IPS-15b (cell line): Measurements from ENCODE around the gene GNLY.

Source experiments
- H3K27me3 ChIP-seq: one replicate; pipeline ENCODE4 v1.6.1; 2013; ENCODE audit warnings: low read length; ENCODE audit not compliant: control insufficient read depth, insufficient read depth
- H3K36me3 ChIP-seq: one replicate; pipeline ENCODE4 v1.6.1; 2013; ENCODE audit warnings: low read length; ENCODE audit not compliant: control insufficient read depth, insufficient read depth
- H3K4me1 ChIP-seq: one replicate; pipeline ENCODE4 v1.6.1; 2013; ENCODE audit warnings: mild to moderate bottlenecking, low read length; ENCODE audit not compliant: control insufficient read depth, insufficient read depth
- H3K4me3 ChIP-seq: one replicate; pipeline ENCODE4 v1.5.1; 2013; ENCODE audit warnings: low read depth, low read length
- H3K9ac ChIP-seq: one replicate; pipeline ENCODE4 v1.6.1; 2013; ENCODE audit warnings: low read depth, mild to moderate bottlenecking, low read length
- H3K9me3 ChIP-seq: one replicate; pipeline ENCODE4 v1.6.1; 2013; ENCODE audit warnings: mild to moderate bottlenecking, low read length; ENCODE audit not compliant: control insufficient read depth, insufficient read depth

GNLY gene

DNA sequence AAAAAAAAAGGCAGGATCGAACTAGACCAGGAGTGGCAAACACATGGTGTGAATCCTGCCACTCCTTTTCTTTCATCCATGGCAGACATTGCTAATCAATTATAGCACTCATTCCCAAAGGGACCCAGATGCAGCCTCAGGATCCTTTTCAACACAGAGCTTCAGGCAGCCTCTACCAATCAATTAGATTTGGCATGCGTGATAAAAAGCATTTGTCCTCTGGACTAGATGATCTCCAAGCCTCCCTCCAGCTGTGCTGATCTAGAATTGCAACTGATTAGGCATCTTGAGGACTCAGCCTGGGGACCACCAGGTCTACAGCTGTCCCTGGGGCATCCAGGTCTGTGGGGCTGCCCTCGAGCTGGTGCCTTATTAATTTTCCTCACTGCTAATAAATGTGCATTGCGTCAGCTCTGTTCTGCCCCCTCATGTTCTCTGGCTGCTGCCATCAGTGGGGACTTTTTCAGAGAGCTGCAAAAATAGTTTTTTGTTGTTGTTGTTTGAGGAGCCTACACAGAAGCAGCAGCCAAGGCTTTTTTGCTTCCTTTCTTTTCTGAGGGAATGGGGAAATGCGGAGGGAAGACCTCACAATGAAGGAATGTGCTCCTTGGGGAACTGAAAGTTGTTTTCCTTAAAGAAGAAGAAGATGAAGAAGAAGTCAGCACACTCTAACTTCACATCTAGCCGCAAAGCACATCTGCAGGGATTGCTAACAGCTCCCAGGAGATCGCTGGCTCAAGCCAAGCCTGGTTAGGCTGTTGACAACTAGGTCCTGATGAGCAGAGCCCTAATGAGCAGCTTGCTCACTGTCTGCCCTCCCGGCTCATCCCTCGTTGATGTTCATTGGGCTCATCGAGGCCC, 50.8 kb downstream of the GNLY start:
- H3K9me3 ChIP-seq = no peaks in the 10 kb centered on the region
- H3K4me3 ChIP-seq = no peak overlapping the region
- no peaks in the 10 kb centered on the region for H3K36me3 ChIP-seq
- H3K4me1 ChIP-seq = peaks cover 4% of the 10 kb centered on the region
- peaks cover 7% of the 10 kb centered on the region for H3K27me3 ChIP-seq
- no peak overlapping the region for H3K9ac ChIP-seq

DNA sequence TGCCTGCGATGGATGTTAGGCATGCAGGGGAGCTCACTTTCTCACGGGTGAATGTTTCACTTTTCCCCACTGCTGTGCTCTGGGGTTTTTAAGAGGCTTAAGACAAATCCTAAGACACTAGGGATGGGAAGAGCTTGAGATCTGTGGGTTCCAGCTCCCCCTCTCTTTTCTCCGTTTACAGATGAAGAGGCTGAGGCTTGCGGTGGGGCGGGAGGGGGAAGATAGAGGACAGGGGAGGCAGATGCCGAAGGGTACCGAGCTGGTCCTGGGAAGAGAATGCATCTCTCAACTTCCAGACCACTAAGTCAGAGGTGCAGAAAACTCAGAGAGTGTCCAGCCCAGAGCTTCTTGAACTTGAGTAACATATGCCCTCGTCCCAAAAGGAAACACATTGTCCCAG, 51.5 kb downstream of the GNLY start:
- H3K4me1 ChIP-seq = peaks cover 4% of the 10 kb centered on the region
- H3K36me3 ChIP-seq = no peaks in the 10 kb centered on the region

DNA sequence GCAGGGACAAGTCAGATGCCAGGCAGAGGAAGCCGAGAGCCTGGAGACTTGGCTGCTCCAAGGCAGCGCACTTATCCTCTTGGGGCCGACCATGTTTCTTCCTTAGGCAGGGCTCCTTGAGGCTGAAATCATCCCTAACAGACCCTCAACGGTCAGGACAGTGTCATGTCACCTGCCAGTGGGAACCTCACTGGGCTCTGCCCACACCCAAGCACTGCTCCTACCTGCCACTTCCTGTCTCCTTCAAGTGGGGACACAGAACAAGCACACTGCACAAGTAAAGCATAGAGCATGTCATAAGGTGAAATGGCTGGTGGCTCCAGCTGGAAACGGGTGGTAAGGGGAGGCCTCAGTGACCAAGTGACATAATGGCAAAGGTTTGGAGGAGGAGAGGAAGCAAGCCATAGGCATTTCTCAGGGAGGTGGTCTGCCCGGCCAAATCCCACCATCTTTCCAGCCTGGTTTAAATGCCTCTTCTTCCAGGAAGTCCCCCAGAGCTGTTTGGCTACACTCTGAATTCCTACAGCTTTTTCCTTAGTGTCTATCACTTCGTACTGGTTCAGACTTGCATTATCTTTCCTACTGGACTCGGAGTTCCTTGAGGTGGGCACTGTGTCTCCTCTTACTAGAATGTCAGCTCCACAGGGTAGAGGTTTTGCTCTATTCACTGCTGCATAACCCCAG, 52.3 kb downstream of the GNLY start:
- no peaks in the 10 kb centered on the region for H3K9me3 ChIP-seq
- H3K4me3 ChIP-seq = no peak overlapping the region
- H3K36me3 ChIP-seq = no peaks in the 10 kb centered on the region
- peaks cover 17% of the 10 kb centered on the region for H3K27me3 ChIP-seq
- no peak overlapping the region for H3K9ac ChIP-seq
- H3K4me1 ChIP-seq = peaks cover 4% of the 10 kb centered on the region

More for the DNA sequence above, 51.5 kb downstream of the GNLY start:
- no peaks in the 10 kb centered on the region for H3K9me3 ChIP-seq
- no peak overlapping the region for H3K4me3 ChIP-seq
- H3K9ac ChIP-seq = no peak overlapping the region
- peaks cover 9% of the 10 kb centered on the region for H3K27me3 ChIP-seq

DNA sequence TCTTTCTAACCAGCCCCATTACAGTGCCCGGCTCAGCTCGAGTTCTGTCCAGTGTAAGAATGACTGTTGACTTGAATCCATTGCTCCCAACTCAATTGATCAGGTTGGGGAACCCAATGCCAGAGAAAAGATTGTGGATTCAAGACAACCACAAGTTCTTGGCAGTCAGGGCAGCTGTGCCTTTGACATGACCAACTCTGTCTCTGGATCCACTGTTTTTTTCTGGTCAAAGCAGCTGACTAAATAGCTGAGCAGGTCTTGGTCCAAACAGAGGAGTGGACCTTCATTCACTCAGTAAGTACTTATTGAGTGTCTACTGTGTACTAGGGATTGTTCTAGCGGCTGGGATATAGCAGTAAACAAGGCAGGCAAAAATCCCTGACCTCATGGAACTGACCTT, 53.3 kb downstream of the GNLY start:
- H3K9me3 ChIP-seq = no peaks in the 10 kb centered on the region
- no peaks in the 10 kb centered on the region for H3K4me1 ChIP-seq
- peaks cover 27% of the 10 kb centered on the region for H3K27me3 ChIP-seq
- no peak overlapping the region for H3K4me3 ChIP-seq
- H3K36me3 ChIP-seq = no peaks in the 10 kb centered on the region
- H3K9ac ChIP-seq = no peak overlapping the region

DNA sequence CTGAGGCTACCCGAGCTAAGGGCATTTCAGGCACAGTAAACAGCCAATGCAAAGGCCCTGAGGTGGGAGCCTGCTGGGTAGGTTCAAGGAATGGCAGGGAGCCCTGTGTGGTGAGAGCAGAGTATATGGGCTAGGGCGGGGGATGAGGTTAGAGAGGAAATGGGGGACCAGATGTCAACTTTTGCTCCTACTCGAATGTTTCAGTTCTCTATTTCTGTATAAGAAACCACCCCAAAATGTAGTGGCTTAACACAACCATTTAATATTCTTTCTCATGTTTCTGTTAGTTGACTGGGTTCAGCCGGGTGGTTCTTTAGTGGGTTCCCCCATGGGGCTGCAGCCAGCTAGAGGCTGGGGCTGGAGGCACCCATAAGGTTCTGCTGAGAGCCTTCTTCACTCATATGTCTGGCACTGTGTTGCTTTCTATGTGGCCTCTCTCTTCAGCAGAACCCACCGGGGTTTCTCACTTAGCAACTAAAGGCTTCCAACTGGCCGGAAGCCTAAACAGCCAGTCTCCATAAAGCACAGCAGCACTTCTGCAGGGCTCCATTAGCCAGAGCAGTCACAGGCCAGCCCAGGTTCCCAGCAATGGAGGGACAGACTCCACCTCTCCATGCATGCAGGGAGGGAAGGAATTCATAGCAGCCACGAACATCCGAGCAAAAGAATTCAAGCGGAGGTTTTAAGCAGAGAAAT, 54.0 kb downstream of the GNLY start:
- H3K36me3 ChIP-seq = no peaks in the 10 kb centered on the region
- no peak overlapping the region for H3K4me3 ChIP-seq
- H3K9ac ChIP-seq = no peak overlapping the region
- peaks cover 4% of the 10 kb centered on the region for H3K4me1 ChIP-seq
- H3K9me3 ChIP-seq = no peaks in the 10 kb centered on the region
- H3K27me3 ChIP-seq = peaks cover 34% of the 10 kb centered on the region
